ENCODE measurements around the gene SLC47A1.
"Not testable (repeated sequence)": the region's sequence is repeated elsewhere in the genome, so short reads cannot be mapped to it uniquely, and the experiment has no call there.

DNA sequence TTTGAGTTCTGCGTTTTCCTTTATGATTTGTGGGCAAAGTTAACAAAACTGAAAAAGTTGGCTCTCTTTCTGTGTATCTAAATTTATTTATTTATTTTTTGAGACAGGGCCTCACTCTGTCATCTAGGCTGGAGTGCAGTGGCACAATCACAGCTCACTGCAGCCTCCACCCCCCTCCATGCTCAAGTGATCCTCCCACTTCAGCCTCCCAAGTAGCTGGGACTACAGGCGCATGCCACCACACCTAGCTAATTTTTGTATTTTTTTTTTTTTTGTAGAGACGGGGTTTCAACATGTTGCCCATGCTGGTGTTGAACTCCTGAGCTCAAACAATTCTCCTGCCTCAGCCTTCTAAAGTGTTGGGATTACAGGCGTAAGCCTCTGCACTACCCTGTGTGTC, 6.7 kb upstream of the SLC47A1 start:
- not testable (repeated sequence) for TF ChIP-seq EP300, POLR2A, POLR2AphosphoS5 (IDR thresholded peaks at IDR 0.05)
- TF ChIP-seq, protein P1, sequence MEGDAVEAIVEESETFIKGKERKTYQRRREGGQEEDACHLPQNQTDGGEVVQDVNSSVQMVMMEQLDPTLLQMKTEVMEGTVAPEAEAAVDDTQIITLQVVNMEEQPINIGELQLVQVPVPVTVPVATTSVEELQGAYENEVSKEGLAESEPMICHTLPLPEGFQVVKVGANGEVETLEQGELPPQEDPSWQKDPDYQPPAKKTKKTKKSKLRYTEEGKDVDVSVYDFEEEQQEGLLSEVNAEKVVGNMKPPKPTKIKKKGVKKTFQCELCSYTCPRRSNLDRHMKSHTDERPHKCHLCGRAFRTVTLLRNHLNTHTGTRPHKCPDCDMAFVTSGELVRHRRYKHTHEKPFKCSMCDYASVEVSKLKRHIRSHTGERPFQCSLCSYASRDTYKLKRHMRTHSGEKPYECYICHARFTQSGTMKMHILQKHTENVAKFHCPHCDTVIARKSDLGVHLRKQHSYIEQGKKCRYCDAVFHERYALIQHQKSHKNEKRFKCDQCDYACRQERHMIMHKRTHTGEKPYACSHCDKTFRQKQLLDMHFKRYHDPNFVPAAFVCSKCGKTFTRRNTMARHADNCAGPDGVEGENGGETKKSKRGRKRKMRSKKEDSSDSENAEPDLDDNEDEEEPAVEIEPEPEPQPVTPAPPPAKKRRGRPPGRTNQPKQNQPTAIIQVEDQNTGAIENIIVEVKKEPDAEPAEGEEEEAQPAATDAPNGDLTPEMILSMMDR (IDR thresholded peaks at IDR 0.05) = not testable (repeated sequence)

Measured in stomach (tissue), 4 donors.